Measurements from ENCODE around the gene LCNL1.

The LCNL1 gene

DNA sequence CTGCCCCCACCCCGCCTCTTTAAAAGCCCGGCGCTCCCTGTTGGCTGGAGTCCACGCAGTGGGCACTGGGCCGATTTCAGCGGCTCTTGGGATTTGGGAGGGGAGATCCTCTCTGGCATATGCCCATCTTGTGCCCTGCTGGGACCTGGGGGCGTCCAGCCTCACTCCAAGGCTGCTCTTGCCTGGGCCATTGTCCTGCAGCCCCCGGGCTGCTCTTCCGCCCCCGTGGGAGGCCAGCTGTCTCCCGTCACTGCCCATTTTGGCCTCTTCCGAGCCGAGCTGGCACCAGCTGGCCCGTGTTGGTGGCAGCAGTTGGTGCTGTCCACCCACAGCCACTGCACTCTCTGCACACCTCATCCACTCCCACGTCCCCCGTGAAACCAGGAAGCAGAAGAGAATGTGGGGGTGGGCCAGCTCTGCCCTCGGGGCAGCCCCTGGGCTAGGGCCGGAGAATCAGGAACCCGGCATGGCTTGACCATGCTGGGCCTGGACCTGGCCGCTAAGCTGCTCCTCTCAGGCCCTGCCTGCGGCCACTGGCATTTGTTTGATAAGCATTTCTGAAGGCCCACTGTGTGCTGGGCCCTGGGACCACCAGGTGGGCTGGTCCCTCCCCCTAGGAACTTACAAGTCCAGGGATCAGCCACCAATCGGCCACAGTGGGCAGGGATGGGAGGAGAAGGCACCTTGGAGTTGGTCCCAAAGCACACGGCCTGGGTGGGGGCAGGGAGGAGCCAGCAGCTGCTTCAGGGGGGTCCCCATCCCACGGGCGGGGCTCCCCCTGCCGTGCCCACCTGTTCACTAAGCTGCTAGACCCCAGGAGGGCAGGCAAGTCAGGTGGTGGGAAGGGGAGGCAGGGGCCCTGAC, 35.5 kb upstream of the LCNL1 start:
- no peak for DNase-seq

DNA sequence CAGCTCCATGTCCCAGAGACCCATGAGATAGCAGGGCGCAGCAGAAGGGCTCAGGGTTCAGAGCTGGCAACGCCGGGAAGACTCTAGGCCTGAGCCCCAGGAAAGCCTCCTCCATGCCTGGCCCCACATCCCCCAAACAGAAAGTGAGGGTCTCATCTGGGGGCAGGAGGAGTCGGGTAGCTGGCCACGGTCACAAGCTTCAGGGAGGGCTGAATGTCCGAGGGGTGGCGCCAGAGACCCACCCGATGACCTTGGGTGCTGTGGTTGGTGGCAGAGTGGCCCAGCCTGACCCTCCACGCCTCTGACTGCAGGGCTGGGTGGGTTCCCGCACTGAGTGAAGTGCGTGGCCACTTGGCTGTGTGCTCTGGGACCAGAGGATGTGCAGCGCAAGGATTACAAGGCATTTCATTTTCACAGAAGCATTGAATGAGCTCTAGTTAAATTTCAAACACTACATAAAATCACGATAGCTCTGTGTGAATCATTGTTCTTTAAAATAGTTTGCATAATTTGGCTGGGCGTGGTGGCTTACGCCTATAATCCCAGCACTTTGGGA, 34.8 kb upstream of the LCNL1 start:
- peak; percentile 13 for DNase-seq

DNA sequence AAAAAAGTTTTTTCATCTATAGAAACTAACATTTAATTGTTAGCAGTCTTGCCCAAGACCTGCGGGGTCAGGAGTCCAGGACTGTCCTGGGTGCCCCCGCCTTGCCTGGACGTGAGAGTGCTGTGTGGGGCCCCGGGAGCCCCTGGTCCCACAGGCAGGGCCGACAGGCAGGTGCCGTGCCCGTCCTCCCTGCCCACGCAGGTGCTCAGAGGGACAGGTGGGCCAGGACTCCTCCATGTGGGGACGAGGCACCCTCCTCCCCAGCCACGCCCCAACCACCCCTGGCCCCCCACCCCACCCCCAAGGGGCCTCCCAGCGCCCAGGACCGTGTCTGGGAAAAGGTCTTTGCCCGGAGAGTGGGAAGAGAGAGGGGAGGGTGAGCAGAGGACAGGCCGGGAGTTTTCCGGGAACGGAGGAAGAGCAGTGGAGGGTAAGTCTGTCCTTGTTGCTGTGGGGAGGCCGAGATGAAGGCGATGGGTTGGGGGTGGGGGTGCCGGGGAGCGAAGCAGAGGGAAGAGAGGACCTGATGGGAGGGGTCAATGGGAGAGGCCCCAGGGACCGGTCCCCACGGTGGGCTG, 33.5 kb upstream of the LCNL1 start:
- no peak for DNase-seq

DNA sequence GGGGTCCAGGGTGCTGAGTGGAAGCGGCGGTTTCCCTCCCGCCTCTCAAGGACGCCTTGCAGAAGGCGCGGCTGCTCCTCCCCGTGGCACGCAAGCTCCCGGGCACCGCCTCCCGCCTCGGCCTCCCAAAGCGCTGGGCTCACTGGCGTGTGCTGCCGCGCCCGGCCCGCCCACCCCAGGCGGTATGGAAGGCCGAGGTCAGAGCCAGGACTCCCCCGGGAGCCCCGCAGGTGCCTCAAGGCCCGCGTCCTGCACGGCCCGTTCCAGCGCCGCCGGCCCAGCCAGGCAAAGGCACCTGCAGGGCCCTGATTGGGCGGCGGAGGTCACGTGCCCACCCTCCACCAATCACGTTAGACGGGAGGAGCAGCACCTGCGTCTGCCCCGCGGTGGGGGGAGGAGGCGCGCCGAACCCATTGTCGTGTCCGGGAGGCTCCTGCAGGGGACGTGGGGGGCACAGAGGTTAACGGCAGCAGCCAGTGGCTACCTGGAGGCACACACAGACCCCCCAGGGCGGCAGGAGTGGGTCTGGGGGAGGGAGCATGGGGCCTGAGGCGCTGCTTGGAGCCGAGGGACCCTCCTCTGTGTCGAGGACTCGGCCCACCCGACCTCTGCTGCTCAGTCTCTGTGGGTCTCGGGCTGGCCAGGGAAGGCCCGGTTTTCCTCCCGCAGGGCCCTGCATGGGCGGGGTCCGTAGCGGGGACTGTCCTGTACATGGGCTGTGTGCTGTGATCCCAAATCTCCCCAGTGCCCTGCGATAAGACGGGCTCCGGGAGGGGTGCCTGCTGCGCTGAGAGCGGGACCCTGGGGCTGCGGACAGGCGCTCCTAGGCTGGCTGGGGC, 32.8 kb upstream of the LCNL1 start:
- DNase-seq = peak; percentile 91

DNA sequence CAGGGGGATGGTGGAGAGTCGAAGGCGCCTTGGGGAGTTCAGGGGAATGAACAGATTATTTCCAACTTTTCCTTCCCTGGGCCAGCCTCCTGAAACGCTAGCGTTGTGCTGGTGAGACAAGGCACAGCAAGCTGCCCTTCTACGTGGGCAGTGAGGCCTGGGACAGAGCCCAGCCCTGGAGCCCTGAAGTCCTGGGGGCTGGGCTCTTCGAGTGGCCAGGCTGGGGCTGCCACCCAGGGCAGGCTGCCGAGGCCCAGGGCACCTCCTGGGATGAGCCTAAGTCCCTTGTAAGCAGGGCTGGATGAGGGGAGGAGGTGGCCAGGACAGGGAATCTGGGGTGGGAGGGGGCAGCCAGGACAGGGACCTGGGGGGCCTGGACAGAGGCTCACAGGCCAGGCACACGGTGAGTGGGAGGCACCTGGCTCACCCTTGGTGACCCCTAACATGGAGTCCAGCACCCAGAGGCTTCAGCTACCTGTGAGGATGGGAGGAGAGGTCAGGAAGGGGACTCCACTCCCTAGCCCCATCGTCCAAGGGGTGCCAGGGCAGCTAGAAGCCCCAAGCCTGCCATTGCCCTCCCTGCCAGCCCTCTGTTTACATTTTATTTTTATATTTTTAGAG, 32.0 kb upstream of the LCNL1 start:
- DNase-seq = no peak

DNA sequence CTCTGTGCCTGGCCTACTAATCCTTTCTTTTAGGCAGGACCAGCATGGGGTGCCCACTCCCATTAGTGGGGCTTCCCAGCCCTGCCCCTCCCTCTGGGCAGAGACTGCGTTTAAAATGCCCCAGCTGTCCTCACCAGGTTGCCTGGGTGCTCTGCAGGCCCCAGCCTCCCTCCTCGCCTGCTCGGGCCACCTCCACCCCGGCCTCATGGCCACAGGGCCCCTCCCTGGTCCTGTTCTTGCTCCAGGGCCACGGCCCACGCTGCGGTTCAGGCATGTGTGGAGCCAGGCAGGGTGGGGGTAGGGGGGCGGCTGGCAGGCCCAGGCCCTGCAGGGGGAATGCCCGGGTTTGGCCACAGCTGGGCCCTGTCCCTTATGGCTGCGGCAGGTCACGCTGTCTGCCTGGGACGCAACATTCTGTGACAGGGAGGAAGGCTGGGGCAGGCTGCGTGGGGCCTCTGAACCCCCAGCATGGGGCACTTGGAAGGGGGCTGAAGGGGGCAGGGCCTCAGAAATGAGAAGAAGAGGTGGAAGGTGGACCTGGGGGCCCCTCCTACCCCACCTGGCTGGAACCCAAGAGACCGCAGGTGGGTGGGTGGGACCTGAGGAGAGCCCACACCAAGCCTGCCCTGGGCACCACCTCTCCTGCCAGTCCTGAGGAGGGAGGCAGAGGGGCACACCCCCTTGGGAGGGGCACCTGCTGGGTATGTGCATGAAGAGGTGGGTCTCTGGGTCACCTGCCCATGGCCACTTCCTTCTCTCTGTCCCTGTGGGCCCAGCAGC, 31.1 kb upstream of the LCNL1 start, which contains the start of gene LCN12:
Gene LCN12 (plus strand): TSS at position 733 of the 780 bp plus-strand sequence. CDS start 55 bp downstream, outside the sequence.
- DNase-seq = no peak

DNA sequence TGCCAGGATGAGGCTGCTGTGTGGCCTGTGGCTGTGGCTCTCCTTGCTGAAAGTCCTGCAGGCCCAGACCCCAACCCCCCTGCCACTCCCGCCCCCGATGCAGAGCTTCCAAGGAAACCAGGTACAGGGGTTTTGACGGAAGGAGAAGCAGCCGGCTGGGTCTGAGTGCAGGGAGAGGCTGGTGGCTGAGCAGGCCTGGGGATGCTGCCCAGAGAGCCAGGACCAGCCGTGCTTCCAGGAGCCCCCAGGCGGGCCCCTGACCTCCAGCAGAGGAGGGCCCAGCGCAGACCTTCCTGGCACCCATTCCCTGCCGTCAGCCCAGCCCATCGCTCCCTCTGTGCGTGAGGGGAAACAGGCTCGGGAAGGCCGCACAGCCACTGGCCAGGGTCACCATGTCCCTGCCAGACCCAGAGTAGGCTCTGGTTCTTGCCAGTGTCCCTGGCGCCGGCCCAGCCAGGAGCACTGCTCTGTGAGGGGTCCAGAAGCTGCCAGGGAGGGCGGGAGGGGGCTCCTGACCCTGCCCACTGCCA, 30.4 kb upstream of the LCNL1 start:
- DNase-seq = no peak

DNA sequence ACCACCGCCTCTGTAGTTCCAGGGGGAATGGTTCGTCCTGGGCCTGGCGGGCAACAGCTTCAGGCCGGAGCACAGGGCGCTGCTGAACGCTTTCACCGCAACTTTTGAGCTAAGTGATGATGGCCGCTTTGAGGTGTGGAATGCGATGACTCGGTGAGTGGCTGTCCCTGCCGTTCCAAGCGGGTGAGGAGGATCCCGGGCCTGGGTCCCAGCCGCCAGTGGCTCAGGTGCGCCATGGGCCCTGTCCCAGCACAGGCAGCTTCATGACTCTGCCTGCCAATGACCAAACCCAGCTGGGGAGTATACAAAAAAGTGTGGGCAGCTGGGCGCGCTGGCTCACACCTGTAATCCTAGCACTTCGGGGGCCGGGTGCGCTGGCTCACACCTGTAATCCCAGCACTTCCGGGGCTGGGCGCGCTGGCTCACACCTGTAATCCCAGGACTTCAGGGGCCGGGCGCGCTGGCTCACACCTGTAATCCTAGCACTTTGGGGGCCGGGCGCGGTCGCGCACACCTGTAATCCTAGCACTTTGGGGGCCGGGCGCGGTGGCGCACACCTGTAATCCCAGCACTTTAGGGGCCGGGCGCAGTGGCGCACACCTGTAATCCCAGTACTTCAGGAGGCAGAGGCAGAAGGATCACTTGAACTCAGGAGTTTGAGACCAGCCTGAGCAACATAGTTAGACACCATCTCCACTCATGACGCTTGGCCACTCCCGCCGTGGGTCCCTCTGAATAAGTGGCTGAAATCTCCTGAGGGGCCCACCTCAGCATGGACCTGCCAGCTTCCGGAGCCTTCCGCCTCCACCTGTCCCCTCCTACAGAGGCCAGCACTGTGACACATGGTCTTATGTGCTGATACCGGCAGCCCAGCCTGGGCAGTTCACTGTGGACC, 29.7 kb upstream of the LCNL1 start:
- no peak for DNase-seq

DNA sequence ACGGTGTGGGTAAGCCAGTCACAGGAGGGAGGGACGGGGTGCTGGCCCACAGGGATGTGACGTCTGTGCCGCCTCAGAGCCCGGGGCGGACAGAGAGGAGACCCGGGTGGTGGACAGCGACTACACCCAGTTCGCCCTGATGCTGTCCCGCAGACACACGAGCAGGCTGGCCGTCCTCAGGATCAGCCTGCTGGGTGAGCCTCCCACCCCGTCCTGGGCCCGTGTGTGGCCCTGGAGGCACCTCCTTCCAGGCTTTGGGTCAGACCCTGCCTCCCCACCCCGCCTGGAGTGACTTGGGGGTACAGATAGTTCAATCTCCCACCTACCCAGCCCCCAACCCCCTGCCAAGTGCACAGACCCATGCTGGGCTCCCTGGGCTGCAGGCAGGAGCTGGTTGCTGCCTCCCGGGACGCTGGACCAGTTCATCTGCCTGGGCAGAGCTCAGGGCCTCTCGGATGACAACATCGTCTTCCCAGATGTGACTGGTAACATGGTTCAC, 29.0 kb upstream of the LCNL1 start:
- DNase-seq = no peak

DNA sequence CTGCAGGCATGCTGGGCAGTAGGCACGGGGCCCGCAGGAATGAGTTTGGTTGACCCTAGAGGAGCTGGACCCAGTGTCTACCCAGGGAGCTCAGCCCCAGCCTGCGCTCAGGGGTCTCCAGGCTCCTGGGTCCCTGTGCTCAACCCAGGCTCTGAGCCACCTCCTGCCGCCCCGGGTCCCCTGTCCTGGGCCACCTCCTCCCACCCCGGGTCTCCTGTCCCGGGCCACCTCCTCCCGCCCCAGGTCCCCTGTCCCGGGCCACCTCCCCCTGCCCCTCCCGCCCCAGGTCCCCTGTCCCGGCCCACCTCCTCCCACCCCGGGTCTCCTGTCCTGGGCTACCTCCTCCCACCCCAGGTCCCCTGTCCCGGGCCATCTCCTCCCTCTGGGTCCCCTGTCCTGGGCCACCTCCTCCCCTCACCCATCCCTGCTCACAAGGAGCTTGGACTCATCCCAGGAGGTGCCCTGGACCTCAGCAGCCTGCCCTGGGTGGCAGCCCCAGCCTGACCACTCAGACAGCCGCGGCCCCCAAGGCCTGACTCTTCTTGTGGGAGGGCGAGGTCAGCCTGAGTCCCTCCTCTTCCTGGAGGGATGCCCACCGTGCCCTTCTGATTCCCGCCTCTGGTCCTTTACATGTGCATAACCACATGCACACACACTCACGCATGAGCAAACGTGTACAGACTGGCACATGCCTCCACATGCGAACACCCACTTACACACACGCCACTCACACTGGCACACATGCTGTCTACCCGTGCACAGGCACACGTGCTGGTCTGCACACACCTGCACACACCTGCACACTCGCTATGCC, 28.3 kb upstream of the LCNL1 start:
- no peak for DNase-seq

DNA sequence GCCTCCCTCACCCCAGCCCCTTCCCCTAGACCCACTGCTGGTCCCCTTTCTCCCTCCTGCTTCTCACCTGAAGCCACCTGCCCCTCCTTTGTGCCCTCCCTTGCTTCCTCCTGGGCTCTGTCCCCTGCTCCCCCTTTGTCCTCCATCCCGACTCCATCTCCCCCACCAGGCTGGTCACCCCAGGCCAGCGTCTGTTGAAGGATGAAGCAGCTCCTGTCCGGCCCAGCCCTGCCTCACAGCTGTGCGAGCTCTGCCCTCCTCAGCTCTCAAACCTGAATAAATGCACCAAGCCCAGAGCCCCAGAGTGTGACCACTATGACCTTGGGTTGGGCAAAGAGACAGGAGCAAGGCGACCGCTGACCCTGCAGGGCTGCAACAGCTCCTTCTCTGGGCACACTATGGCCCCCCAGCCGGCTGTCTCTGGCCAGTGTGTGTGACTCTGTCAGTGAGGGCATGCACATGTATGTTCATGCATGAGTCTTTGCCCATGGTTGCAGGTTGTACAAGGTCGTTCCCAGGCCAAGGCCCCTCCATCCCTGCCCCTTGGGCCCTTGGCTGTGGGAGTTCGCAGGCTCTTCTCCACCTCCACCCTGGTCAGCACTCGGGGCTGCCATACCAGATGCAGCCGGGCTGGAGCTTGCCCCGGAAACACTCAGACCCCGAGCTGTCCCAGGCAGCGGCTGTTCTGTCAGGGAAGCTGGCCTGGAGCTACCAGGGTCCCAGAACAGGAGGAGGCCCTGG, 27.4 kb upstream of the LCNL1 start:
- DNase-seq = no peak

DNA sequence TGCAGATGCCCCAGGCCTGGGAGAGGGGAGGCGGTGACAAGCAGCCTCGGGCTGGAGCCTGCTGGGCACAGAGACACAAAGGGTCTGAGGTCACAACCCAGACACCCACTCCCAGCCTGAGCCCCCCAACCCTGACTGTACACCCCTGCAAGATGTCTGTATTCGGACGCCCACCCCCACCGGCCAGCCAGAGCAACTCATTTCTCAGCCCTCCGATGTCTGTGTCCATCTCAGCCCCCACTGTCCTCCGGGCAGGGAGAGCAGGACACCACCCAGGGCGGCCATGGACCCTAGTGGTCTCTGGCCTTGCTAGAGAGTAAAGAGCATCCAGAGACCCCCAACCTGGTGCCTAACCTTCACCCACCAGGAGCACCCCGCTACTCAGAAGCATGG, 26.9 kb upstream of the LCNL1 start:
- no peak for DNase-seq

DNA sequence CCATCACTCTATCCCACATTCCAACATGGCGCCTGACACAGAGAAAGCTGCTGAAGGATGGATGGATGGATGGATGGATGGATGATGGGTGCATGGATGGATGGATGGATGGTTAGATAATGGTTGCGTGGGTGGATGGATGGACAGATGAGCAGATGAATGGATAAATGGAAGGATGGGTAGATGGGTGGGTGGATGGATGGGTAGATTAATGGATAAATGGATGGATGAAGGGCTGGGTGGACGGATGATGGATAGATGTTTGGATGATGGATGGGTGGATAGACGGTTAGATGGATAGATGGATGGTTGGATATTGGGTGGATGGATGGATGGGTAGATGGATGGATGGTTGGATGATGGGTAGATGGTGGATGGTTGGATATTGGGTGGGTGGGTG, 26.2 kb upstream of the LCNL1 start:
- DNase-seq = no peak

DNA sequence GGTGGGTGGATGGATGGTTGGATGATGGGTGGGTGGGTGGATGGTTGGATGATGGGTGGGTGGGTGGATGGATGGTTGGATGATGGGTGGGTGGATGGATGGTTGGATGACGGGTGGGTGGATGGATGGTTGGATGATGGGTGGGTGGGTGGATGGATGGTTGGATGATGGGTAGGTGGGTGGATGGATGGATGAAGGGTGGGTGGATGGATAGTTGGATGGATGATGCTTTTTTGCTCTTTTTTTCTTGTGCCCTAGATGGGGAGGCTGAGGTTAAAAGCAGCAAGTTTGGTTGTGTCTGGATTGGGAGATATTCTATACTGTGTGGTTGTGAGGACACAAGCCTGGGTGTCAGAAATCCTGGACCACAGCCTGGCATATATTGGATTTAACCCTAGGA, 25.3 kb upstream of the LCNL1 start:
- DNase-seq = no peak

DNA sequence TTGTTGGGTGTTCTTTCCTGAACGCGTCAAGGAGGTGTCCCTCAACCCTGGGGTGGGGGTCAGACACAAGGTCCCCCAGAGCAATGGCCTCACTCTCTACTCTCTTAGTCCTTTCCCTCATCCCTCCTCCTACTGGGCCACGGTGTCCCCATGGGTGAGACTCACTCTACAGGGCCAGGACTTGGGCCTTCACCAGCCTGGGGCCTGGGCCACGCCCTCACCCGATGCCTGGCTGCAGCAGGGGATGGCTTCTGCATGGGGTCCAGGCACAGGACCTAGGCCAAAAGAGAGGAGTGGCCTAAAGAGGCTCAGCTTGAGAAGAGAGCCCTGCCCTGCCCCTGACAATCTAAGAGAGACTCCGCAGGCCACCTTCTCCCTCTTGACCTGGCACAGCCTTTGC, 24.9 kb upstream of the LCNL1 start:
- no peak for DNase-seq

DNA sequence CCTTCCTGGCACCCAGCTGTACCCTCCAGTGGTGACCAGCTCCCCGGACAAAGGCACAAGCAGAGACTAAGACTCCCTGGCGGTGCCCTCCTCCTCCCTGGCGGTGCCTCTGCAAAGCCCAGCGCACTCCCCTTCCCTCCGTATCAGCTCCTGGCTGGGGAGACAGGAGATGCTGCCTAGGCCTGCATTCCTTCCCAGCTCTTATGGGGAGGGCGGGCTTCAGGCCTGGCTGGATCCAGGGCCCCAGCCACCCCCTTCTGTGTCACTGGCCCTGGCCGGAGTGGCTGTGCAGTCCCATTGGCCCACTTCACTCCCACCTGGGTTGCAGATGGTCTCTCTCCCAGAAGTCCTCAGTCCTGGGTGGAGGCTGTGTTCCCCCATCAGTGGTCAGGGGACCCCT, 24.3 kb upstream of the LCNL1 start:
- DNase-seq = no peak

DNA sequence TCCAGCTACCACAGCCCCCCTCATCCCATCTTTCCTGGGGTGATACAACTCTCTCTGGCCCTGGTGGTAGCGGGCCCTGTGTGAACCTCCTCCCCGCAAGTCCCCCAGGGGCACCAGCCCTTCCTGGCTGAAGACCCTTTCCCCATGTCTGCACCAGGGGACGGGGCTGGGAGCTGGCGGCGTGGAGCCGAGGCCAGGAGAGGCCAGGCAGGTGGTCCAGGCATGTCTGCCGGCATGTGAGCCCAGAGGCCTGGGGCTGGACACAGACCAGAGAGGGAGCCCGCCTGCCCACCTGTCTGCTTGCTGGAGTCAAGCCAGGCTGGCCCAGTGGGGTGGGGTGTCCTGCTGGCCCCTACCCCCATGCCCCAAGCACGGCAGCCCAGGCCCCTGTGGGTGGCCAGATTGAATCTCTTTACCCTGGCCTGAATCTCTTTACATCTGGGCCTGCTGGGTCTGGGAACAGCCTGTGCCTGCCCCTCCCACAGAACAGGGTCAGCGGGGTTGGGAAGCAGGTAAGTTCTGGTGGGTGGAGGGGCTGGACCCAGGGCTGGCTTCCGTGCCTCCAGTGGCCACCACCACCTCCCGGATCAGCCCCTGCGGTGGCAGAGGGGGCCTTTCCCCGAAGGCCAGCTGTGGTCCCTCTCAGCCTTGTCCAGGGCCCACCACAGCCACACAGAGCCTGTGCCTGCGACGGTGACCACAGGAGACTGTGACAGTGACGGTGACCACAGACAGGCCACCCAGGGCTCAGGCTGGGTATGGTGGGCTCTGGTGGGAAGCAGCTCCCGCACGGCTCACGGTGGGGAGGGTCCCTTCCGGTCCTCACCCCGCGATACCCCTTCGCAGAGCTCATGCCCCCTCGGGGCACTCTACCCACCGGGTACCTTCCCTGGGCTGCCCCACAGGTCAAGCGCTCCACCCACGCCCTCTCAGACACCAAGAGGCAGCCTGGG, 23.6 kb upstream of the LCNL1 start:
- no peak for DNase-seq

Measured in NCI-H226 (cell line).